Measurements from ENCODE around the gene MUSTN1.

Gene MUSTN1

DNA sequence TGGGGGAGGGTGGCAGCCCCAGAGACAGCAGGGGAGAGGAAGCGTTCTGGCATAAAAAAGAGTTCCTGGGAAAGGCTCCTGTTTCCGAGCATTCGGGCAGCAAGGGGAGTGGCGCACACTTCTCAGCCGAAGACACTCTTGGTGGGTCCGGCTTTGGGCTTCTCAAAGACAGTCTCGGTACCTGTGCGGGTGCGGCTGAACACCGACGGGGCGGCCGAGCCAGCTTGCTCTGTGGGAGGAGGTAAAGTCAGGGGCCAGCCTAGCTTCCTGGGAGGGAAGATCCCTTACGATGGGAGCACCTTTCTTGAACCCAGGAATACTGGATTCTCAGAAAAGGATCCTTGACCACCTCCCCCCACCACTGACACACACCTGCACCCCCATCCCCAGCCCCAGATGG is 1.6 kb downstream of the MUSTN1 start:
- no peak for DNase-seq (ENCODE audit: low spot score)

DNA sequence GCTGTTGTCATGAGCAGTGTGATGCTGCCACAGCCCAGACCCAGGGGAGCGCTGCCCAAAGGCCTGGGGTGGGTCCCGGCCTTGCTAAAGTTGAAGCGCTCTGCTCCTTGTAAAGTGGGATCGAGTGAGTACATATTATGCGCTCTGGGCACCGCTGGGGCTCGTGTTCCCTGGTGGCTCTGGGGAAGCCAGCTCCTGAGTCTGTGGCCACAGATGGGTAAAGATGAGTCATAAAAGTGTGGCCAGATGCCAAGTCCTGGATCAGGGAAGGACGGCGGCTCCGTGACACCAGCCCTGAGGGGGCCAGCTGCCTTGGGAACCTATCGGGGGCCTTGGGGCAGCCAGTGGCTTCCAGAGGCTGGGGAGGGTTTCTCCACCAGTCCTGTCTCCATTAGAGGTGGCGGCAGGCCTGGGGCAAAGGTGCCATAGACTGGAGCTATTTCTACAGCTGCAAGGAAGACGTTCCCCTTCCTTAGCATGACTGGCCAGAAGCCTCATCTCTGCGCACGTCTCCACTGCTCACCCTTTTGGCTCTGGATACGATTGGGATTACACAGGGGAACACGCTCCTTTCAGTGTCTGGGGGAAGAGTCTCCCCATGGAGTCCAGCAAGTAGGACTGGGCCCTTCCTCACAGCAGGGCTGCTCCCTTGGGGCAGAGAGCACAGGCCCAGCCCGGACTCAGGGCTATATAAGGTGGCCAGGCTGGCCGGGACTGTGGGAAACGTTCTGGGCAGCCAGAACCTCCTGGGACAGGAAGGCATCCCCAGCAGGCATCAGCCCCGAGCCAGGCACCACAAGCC is 3.1 kb downstream of the MUSTN1 start:
- peak; percentile 54 for DNase-seq (ENCODE audit: low spot score)

- no peak for DNase-seq (ENCODE audit: low spot score)
Observed at GRCh38 chr3:52830535-52831258, 4.1 kb downstream of the MUSTN1 start, which contains the start of gene ITIH4. Gene ITIH4 (minus strand): TSS chr3:52830672. CDS start chr3:52830642, 30 bp downstream.

DNA sequence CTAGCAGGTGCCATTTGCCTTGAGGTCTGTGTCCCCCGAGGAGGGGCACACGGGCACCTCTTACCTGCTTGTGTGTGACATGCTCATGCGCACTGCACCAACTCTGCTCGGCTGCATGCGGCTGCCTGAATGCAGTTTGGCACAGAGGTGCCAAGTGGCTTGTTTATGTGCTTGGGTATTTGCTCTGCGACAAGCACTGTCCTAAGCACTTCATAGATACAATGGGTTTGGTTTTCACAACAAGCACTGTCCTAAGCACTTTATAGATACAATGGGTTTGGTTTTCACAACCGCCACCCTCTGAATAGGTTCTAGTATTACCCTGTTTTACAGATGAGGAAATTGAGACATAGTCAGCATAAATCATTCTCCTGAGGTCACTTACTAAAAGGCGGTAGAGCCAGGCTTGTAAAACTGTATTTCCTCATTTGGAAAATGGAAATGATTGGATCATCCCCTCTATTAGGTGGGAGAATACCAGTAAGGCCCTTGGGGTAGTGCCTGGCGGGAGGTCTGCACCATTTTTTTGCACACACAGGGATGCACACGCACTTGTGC is 4.8 kb downstream of the MUSTN1 start:
- DNase-seq (ENCODE audit: low spot score) = no peak

- DNase-seq (ENCODE audit: low spot score) = no peak
Observed at GRCh38 chr3:52829482-52829881, 5.3 kb downstream of the MUSTN1 start.

- DNase-seq (ENCODE audit: low spot score) = no peak
Observed at GRCh38 chr3:52827866-52828376, 6.9 kb downstream of the MUSTN1 start.

GRCh38 chr3:52827441-52827840 is 7.4 kb downstream of the MUSTN1 start:
- no peak for DNase-seq (ENCODE audit: low spot score)

DNA sequence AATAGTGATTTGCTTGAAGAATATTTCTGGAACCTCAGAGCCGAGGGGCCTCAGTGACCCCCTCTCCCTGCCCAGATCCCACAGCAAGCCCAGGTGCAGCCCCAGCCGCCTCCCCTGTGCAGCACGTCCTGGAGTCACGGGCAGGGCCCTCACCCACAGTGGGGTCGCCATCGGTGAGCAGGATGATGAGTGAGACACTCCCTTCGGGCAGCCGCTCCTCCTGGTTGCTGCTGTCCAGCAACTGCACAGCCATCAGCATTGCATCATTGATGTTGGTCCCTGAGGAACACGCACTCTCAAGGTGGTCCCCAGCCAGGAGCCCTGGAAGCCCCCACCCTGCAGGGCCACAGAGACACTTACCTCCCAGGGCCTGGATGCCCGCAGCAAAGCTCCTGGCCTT is 10.8 kb downstream of the MUSTN1 start:
- no peak for DNase-seq (ENCODE audit: low spot score)

DNA sequence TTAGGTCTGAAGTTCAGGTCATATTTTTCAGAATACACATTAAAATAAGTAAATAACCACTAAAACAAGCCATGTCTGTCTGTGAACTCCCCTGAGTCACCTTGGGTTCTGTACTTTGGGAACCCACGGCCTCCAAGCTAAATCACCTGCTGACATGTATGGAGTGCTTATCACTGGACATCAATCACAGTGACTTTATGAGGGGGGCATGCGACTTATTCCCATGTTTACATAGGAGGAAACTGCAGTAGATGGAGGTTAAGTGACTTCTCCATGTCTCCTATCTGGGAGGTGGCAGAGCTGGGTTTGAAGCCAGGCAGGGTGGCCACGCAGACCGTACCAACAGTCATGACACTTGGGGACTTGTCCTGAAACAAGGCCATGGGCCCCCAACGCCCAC is 12.5 kb downstream of the MUSTN1 start:
- no peak for DNase-seq (ENCODE audit: low spot score)

DNA sequence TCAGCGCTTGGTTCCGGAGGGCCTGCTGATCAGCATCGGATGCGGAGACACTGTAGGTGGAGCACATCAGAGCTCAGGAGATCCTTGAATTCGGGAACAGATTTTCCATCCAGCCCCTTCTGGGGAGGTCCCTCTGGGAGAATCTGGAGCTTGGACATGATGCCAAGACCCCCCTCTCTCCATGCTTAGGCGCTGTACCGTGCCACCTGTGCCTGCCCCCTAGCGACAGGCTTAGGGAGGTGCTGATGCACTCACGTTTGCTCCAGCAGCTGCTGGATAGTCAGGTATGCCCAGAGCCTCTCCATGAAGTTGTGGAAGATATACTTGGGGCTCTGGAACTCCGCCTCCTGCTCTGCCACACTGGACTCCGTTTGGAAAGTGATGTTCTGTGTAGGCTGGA is 14.1 kb downstream of the MUSTN1 start:
- DNase-seq (ENCODE audit: low spot score) = peak; percentile 77

GRCh38 chr3:52819936-52820335 is 14.9 kb downstream of the MUSTN1 start:
- no peak for DNase-seq (ENCODE audit: low spot score)

DNA sequence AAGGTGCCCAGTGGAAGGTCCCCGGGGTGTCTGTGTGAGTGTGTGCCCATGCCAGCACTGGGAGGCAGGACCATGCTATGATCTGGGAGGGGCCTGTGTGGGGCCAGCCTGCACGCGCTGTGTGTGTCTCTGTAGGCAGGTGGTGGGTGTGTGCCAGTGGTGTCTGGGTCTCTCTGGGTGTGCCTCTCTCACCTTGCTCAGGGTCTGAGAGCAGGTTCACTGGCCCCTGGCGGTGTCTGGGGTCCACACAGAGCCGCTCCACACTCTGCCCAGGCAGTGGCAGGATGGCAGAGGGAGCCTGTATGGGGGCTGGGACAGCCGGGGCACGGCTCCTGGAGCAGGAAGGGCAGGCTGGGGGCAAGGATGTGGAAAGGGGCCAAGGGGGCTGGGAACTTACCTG is 17.0 kb downstream of the MUSTN1 start:
- no peak for DNase-seq (ENCODE audit: low spot score)

GRCh38 chr3:52817221-52817620 is 17.6 kb downstream of the MUSTN1 start:
- no peak for DNase-seq (ENCODE audit: low spot score)

DNA sequence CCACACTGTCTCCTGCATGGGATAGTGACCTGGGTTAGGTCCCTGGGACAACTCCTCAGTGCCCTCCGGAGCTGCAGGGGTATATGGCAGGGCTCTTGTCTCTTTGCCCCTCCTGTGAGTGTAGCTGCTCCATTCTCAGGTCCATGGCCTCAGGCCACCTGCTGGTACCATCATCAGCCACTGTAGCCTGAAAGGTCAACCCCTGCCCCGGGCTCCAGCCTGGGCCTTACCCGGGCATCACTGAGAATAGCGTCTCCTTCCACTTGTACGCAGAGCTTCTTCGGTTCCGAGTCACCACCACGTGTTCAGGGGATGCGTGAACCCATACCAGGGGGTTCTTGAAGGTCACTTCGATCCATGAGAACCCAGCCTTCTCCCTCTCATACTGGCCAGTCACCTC is 18.2 kb downstream of the MUSTN1 start:
- DNase-seq (ENCODE audit: low spot score) = no peak

DNA sequence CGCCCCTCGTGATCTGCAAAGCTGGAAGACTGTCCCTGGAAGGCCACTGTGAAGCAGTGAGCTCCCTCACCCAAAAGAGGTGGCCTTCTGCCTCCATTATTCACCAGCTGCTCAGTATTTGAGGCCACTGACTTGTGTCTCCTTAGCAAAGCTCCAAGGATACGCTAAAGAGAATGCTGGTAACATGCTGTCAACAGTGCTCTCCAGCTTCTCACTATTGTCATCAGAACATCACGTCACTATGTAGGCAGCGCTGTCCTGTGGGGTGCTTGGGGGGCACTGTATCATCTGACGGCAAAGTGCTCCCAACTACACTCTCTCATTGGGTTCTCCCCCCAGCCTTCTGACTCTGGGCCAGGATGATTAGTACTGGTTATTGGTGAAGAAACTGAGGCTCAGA is 18.6 kb downstream of the MUSTN1 start:
- DNase-seq (ENCODE audit: low spot score) = no peak

- no peak for DNase-seq (ENCODE audit: low spot score)
Observed at GRCh38 chr3:52813810-52814209, 21.0 kb downstream of the MUSTN1 start.

GRCh38 chr3:52811452-52812011 is 23.3 kb downstream of the MUSTN1 start:
- DNase-seq (ENCODE audit: low spot score) = no peak

DNA sequence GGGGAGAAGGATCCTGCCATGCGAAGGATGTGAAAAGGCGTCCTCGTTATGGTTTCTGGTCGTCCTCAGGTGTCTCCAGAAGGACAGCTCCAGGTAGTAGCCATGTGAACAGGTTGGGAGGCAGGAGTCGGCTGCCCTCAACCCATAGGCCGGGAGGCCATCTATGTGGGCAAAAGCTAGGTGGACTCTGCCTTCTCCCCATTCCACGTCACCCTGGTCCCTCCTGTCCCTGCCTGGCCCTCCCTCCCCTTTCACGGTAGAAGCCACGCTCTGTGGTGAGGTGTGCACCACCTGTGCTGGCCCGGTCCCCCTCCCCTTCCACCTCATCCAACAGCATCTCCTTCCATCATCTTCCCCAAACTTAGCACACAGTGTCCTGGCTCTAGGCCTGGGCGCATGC is 23.9 kb downstream of the MUSTN1 start:
- no peak for DNase-seq (ENCODE audit: low spot score)

GRCh38 chr3:52809662-52810377 is 25.0 kb downstream of the MUSTN1 start:
- no peak for DNase-seq (ENCODE audit: low spot score)

DNA sequence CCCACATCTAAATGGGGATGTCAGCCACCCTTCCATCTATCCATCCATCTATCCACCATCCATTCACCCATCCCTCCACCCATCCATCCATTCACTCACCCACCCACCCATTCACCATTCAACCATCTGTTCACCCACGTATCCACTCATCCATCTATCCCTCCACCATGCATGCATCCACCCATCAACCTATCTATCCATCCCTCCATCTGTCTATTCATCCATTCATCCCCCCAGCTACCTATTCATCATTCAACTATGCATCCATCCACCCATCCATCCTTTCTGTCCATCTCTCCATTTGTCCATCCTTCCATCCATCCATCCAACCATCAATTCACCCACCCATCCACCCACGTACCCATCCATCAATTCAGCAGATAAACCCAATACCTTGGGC is 25.7 kb downstream of the MUSTN1 start:
- DNase-seq (ENCODE audit: low spot score) = no peak

DNA sequence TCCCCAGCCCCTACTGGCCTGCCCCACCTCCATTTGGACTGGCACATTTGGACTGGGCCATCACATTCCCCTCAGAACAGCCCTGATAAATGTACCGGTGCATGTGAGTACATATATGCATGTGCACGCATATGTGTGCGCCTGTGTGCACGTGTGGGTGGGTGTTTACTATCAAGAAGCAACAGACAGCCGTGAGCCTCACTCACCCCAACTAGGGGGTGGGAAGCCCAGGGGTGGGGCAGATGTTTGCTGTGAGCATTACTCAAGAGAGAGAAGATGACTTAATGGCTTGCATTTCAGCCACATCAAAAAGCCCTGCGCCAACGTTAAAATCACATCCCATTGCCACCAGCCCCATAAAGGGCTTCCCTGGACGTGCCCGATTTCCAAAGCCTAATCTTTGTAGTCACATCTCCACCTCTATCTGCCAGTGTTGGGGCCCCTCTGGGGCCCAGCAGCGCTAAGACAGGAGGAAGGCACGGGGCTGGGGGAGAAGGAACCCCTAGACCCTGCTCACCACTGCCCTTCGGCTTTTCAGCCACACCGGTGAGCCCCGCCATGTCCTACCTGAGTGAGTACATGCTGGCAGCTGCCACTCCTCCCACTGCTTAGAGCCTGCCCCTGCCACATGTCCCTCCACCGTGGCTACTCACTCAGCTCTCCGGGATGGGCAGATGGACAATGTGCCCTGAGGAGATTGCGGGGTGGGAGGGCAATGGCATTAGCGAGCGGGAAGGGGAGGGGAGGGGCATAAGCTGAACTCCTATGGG is 29.4 kb downstream of the MUSTN1 start:
- DNase-seq (ENCODE audit: low spot score) = no peak

All from D341Med (cell line).